SK-N-MC (cell line): ENCODE results near the gene KLHL7.
A peak's percentile ranks its signal among the peaks of the same experiment; 100 is the strongest.

Experiments used
- DNase-seq: peaks from one replicate; pipeline ENCODE4 v3.0.0-alpha.2; 2011; ENCODE audit warnings: low read depth, low spot score
- H3K27ac ChIP-seq: fragments of 200-600 bp; sonication (generic); 2 replicates; pipeline ENCODE4 v1.5.1; 2016; ENCODE audit warnings: mixed run types
- H3K36me3 ChIP-seq: fragments of 200-600 bp; sonication (generic); 2 replicates; pipeline ENCODE4 v1.6.1; 2017; ENCODE audit warnings: antibody characterized with exemption, low read length, mixed read lengths; ENCODE audit not compliant: insufficient read depth
- H3K4me3 ChIP-seq: fragments of 200-600 bp; sonication (generic); 2 replicates; pipeline ENCODE4 v1.5.1; 2016
- H3K9ac ChIP-seq: fragments of 200-600 bp; sonication (generic); 2 replicates; pipeline ENCODE4 v1.8.0; 2017; ENCODE audit warnings: mixed run types, mixed read lengths; ENCODE audit not compliant: insufficient read length
- H3K9me3 ChIP-seq: fragments of 200-600 bp; sonication (generic); 2 replicates; pipeline ENCODE4 v1.6.1; 2017; ENCODE audit warnings: low read depth, mild to moderate bottlenecking, antibody characterized with exemption, low read length, moderate library complexity, mixed read lengths
- EZH2 ChIP-seq: fragments of 200-600 bp; sonication (generic); IDR thresholded peaks from one replicate; pipeline ENCODE4 v1.6.1; 2017; ENCODE audit warnings: antibody characterized with exemption
- FOXP2 ChIP-seq: optimal IDR thresholded peaks from 2 replicates; pipeline ENCODE3; 2011; ENCODE audit warnings: mild to moderate bottlenecking, moderate library complexity; ENCODE audit not compliant: insufficient read depth; ENCODE audit errors: extremely low read length, control extremely low read depth
- POLR2AphosphoS5 ChIP-seq: IDR thresholded peaks from 2 replicates; pipeline ENCODE4 v1.6.1; 2012; ENCODE audit warnings: mild to moderate bottlenecking, low read depth, low read length, borderline replicate concordance

The KLHL7 gene

GRCh38 chr7:23105086-23105643, 420 bp upstream of the KLHL7 start:
- Histone ChIP-seq H3K9ac (peak overlapping the region; percentile 89), H3K27ac (no peak overlapping the region; the same call in 1 of the 2 replicates)
- TF ChIP-seq EZH2 (no peak), POLR2AphosphoS5 (no peak), FOXP2 (no peak)

DNA sequence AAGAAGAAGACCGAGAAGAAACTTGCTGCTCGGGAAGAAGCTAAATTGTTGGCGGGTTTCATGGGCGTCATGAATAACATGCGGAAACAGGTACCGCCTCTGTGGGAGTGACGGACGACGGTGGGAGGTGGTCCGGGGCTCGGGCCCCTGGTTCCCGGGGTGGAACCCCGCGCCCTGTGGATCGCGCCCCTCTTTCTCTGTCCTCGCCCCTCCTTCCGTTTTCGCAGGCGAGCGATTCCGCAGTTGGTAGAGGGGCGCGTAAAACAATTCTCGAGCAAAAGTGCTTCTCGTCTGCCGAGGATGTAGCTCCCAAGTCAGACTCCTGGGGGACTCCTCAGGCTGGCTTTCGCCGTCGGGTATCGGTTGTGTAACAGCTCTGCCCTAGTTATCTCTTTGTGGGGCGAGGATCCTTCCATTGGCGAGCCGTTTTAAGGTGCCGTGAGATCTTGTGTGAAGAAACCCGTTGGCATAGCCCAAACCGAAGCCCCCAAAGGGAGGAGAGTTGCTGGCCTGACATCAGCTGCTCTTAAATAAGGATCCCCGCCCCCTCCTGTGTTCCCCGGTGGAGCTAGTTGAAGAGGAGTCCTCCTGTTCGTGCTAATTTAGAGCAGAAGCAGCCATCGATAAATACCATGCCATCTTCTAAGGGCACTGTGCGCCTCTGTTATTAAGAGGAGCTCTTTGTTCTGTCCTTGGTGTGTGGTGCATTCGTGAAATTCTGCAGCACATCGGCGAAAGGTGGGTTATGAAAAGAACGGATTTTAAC, 655 bp downstream of the KLHL7 start:
- peak overlapping the region; percentile 97 for H3K4me3 ChIP-seq
- DNase-seq: no peak
- H3K9me3 ChIP-seq: no peaks in the 10 kb centered on the region
- peak overlapping the region; percentile 89 for H3K9ac ChIP-seq
- no peaks in the 10 kb centered on the region for H3K36me3 ChIP-seq
- H3K27ac ChIP-seq: peak overlapping the region; percentile 69
- no peak for TF ChIP-seq FOXP2
- TF ChIP-seq EZH2: no peak
- TF ChIP-seq POLR2AphosphoS5: no peak

More at GRCh38 chr7:23105086-23105643, 420 bp upstream of the KLHL7 start:
- DNase-seq: no peak
- Histone ChIP-seq H3K36me3 (no peaks in the 10 kb centered on the region), H3K9me3 (no peaks in the 10 kb centered on the region), H3K4me3 (peak overlapping the region; percentile 97)

DNA sequence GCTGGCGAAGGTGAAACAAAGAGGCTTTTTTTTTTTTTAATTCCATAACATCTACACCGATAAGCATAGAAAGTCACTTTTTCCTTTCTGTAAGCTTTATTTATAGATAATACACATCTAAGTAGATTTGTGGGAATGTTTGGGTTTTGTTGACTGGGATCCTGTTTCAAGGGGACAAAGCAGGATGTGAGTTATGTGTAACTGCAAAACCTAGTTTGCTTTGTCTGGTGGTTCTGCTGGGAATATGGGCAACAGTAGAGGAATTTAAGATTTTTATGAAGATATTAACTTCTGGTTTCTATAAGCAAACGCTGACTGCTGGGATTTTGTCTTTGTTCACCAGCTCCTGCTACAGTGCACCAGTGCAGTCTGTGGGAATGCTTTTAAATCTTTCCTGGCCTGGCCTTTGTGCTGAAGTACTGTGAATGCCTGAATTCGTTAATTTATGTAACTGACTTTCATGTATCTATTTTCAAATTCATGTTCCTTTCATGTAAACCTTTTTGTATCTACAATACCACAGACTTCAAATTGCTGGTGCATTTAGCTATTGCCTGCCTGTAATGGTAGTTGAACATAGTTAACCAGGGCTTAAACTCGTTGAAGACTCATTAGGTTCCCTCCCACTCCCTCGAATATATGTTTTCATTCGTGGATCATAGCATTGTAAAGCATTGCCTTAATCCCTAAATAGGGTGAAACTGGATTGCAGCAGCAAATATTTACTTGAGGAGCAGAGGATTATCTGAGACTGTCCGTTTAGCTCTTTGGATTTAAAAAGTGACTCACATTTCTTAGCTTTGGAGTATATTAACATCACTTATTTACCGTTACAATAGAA, 1.5 kb downstream of the KLHL7 start:
- Histone ChIP-seq H3K27ac (peak overlapping the region; percentile 7; the same call in 1 of the 2 replicates), H3K9ac (peak overlapping the region; percentile 89), H3K4me3 (peak overlapping the region; percentile 97), H3K36me3 (no peaks in the 10 kb centered on the region), H3K9me3 (no peaks in the 10 kb centered on the region)
- no peak for DNase-seq
- no peak for TF ChIP-seq FOXP2
- no peak for TF ChIP-seq EZH2
- no peak for TF ChIP-seq POLR2AphosphoS5

- DNase-seq: no peak
- no peak for TF ChIP-seq EZH2
- no peak for TF ChIP-seq FOXP2
- no peak for TF ChIP-seq POLR2AphosphoS5
- H3K9ac ChIP-seq: peak overlapping the region; percentile 89
- no peaks in the 10 kb centered on the region for H3K36me3 ChIP-seq
- no peaks in the 10 kb centered on the region for H3K9me3 ChIP-seq
- H3K4me3 ChIP-seq: peak overlapping the region; percentile 97
- no peak overlapping the region for H3K27ac ChIP-seq
Measured at GRCh38 chr7:23107781-23108180, 2.2 kb downstream of the KLHL7 start.

- H3K4me3 ChIP-seq: no peak overlapping the region
- no peaks in the 10 kb centered on the region for H3K36me3 ChIP-seq
- H3K9ac ChIP-seq: no peak overlapping the region
- TF ChIP-seq FOXP2: no peak
- DNase-seq: no peak
- H3K27ac ChIP-seq: no peak overlapping the region
- H3K9me3 ChIP-seq: no peaks in the 10 kb centered on the region
Measured at GRCh38 chr7:23108995-23109394, 3.4 kb downstream of the KLHL7 start.

- H3K27ac ChIP-seq: no peak overlapping the region
- DNase-seq: no peak
- no peaks in the 10 kb centered on the region for H3K36me3 ChIP-seq
- no peak overlapping the region for H3K9ac ChIP-seq
- H3K9me3 ChIP-seq: no peaks in the 10 kb centered on the region
- TF ChIP-seq POLR2AphosphoS5: no peak
- no peak overlapping the region for H3K4me3 ChIP-seq
Measured at GRCh38 chr7:23109470-23109869, 3.9 kb downstream of the KLHL7 start.

DNA sequence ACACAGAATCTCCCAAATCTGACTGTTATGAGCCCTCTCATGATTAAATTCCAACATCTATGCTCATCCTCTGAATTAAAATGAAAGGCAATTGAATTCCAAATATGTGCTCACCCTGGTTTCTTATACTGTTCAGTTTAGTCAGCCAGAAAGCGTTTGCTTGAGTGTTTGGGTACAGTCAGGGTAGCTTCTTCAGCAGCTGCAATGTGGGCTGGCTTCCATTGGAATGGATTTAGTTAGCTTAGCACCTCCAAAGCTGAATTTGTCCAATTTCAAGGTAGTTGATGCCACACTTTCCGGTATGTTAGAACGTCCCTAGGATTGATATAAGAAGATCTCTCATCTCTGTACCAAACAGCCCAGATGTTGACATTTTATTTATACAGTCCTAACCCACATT, 9.3 kb downstream of the KLHL7 start:
- no peak for DNase-seq
- no peaks in the 10 kb centered on the region for H3K9me3 ChIP-seq
- no peaks in the 10 kb centered on the region for H3K36me3 ChIP-seq
- H3K4me3 ChIP-seq: no peak overlapping the region
- TF ChIP-seq POLR2AphosphoS5 (no peak), FOXP2 (no peak), EZH2 (no peak)
- H3K9ac ChIP-seq: no peak overlapping the region
- no peak overlapping the region for H3K27ac ChIP-seq

GRCh38 chr7:23115991-23116390, 10.4 kb downstream of the KLHL7 start:
- Histone ChIP-seq H3K9ac (peak overlapping the region; percentile 14), H3K4me3 (no peak overlapping the region), H3K36me3 (no peaks in the 10 kb centered on the region), H3K9me3 (no peaks in the 10 kb centered on the region), H3K27ac (no peak overlapping the region)
- DNase-seq: no peak
- no peak for TF ChIP-seq EZH2
- no peak for TF ChIP-seq POLR2AphosphoS5
- no peak for TF ChIP-seq FOXP2
